ENCODE data around the gene GSTA5. TPM values are rescaled to one million over a fixed set of nuclear protein-coding genes. Genes with fewer than 3 reads are reported as not detected.
"Not testable (repeated sequence)": the region's sequence is repeated elsewhere in the genome, so short reads cannot be mapped to it uniquely, and the experiment has no call there.

GSTA5 gene
- total RNA-seq, 1 donor, result not detected

GRCh38 chr6:52790861-52791260, 49.8 kb downstream of the GSTA5 start:
- H3K4me3 ChIP-seq (ENCODE audit: low read depth, low read length), result no peak overlapping the region
- DNase-seq (ENCODE audit: low read depth), result no peak

DNA sequence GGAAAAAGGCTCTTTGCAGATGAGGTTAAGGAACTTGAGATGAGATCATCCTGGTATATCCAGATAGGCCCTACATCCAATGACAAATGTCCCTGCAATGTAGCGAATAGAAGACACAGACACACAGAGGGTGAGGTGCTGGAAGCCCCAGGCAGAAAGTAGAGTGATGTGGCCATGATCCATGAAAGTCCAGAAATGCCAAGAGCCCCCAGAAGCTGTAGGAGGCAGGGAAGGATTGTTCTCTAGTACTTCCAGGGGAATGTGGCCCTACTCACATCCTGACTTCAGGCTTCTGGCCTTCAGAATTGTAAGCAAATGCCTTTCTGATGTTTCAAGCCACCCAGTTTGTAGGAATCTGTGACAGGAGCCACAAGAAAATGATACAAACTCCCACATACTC, 51.0 kb downstream of the GSTA5 start:
- H3K4me3 ChIP-seq (ENCODE audit: low read depth, low read length), result not testable (repeated sequence)
- DNase-seq (ENCODE audit: low read depth), result peak; percentile 39

More at GRCh38 chr6:52790861-52791260, 49.8 kb downstream of the GSTA5 start:
- TF ChIP-seq, protein P1, sequence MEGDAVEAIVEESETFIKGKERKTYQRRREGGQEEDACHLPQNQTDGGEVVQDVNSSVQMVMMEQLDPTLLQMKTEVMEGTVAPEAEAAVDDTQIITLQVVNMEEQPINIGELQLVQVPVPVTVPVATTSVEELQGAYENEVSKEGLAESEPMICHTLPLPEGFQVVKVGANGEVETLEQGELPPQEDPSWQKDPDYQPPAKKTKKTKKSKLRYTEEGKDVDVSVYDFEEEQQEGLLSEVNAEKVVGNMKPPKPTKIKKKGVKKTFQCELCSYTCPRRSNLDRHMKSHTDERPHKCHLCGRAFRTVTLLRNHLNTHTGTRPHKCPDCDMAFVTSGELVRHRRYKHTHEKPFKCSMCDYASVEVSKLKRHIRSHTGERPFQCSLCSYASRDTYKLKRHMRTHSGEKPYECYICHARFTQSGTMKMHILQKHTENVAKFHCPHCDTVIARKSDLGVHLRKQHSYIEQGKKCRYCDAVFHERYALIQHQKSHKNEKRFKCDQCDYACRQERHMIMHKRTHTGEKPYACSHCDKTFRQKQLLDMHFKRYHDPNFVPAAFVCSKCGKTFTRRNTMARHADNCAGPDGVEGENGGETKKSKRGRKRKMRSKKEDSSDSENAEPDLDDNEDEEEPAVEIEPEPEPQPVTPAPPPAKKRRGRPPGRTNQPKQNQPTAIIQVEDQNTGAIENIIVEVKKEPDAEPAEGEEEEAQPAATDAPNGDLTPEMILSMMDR (IDR thresholded peaks at IDR 0.05; ENCODE audit: insufficient read depth, low read depth, low read length), result no peak

DNA sequence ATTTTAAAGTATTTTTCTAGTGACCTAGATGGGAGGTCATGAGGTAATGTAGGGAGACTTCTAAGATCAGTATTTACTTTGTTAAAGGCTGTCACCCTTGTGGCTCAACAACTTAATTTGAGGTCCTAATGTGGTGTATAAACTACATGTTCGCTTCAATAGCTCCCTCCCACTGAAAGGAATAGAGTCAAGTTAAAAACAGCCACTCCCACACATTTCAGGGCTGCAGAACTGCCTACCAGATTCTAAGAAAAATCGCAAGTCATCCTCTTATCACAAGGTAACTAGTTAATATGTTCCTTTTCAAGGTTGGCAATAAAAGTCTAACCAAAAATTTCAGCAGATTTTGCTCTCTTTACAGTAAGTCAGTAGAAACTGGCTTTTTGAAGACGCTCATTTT, 52.1 kb downstream of the GSTA5 start:
- TF ChIP-seq, protein P1 (IDR thresholded peaks at IDR 0.05; ENCODE audit: insufficient read depth, low read depth, low read length), result no peak
- no peak overlapping the region for H3K4me3 ChIP-seq (ENCODE audit: low read depth, low read length)
- DNase-seq (ENCODE audit: low read depth), result peak; percentile 41

DNA sequence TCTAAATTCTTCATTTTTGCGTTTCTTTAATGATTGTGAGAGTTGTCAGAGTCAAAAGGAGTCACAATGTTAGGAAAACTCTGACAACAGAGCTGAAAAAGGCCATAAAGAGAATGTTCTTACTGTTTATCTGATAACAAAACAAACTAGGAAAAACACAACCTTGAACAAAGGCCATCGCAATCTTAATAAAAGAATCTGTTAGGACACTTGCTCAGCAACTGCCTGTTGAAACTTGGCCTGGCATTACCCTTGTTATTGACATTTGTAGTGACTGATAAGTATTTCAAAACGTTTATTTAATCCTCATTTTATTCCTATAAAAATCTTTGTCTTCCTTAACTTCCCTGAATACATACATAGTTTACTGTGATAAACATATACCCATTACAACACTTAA, 52.7 kb downstream of the GSTA5 start:
- TF ChIP-seq, protein P1 (IDR thresholded peaks at IDR 0.05; ENCODE audit: insufficient read depth, low read depth, low read length), result no peak
- H3K4me3 ChIP-seq (ENCODE audit: low read depth, low read length), result no peak overlapping the region
- DNase-seq (ENCODE audit: low read depth), result no peak

GRCh38 chr6:52786249-52786956, 54.2 kb downstream of the GSTA5 start:
- no peak for DNase-seq (ENCODE audit: low read depth)
- H3K4me3 ChIP-seq (ENCODE audit: low read depth, low read length), result no peak overlapping the region
- TF ChIP-seq, protein P1 (IDR thresholded peaks at IDR 0.05; ENCODE audit: insufficient read depth, low read depth, low read length), result no peak

DNA sequence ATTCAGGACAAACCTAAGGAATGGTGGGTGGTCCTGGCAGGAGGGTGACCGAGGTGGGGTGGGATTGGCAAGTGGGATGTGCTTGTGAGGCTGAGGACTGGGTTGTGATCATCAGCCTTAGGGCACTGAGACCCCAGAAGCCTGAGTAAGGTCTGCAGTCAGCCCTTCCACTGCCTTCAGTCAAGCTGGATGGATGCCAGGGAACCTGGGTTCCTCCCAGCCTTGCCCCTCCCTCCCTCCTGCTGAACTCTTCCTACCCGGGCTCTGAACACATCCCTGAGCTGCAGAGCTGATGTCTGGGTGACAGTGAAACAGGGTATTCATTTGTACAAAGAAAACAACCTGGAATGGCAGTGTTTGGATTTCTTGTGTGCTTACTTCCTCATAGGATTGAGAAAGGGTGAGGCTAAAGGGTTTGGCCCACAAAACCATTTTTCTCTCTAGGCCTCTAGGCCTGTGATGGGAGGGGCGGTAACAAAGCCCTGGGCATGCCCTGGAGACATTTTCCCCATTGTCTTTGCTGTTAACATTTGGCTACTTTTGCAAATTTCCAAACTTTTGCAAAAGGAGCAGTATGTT, 57.8 kb downstream of the GSTA5 start:
- H3K4me3 ChIP-seq (ENCODE audit: low read depth, low read length); DNase-seq (ENCODE audit: low read depth): not testable (repeated sequence)

GRCh38 chr6:52782209-52782608, 58.4 kb downstream of the GSTA5 start:
- not testable (repeated sequence) for DNase-seq (ENCODE audit: low read depth); H3K4me3 ChIP-seq (ENCODE audit: low read depth, low read length)

Other genes with a start within 250 kb of the GSTA5 start
- gene TMEM14A, start 169.7 kb downstream of the GSTA5 start, total RNA-seq, result 18.7 and 31.1 TPM in 2 replicates
- not detected in 2 replicates for gene GSTA2, start 77.3 kb downstream of the GSTA5 start, total RNA-seq
- gene GSTA1, start 37.0 kb downstream of the GSTA5 start, total RNA-seq, result 0.32 TPM in 1 of 2 replicates, not detected in the other
- not detected in 2 replicates for gene GSTA3, start 68.9 kb upstream of the GSTA5 start, total RNA-seq
- 22.5 and 25.9 TPM in 2 replicates for gene GSTA4, start 154.5 kb upstream of the GSTA5 start, total RNA-seq
- gene CILK1, start 221.0 kb upstream of the GSTA5 start, total RNA-seq, result 10.3 and 12.5 TPM in 2 replicates
- gene FBXO9, start 224.6 kb upstream of the GSTA5 start, total RNA-seq, result 47.0 and 55.3 TPM in 2 replicates

Measured in fibroblast of villous mesenchyme (primary cell).